PC-9 (cell line): Measurements from ENCODE around the gene ABCF3. TPM values are rescaled to one million over a fixed set of nuclear protein-coding genes. Genes with fewer than 3 reads are reported as not detected.

Experiments used
- BruUV-seq: library from RNA; stranded (reverse); fragments of 400-500 nt; replicated peaks from 2 replicates; lab custom pipeline; 2021; lab: Mats Ljungman, UMichigan
- CTCF ChIA-PET: fragments of 300-600 bp; sonication (Branson Sonifier 250); formaldehyde crosslinking; loops from one replicate; lab custom pipeline; 2022; ENCODE audit warnings: antibody characterized with exemption; lab: Charles Lee
- POLR2A ChIA-PET: fragments of 300-600 bp; sonication (Branson Sonifier 250); formaldehyde crosslinking; loops from one replicate; lab custom pipeline; 2022; ENCODE audit warnings: antibody characterized with exemption; ENCODE audit not compliant: unreplicated experiment; lab: Charles Lee
- DNase-seq, 2 experiments: peaks; one replicate each; pipeline versions ENCODE4 v3.0.0 to v3.0.0-alpha.2; 2015 to 2022; ENCODE audit warnings: mixed read lengths in 1 of 2
- H2AFZ ChIP-seq: fragments of 200-600 bp; sonication (generic); 2 replicates; pipeline ENCODE4 v1.8.1; 2017; ENCODE audit warnings: antibody characterized with exemption
- H3F3A ChIP-seq: fragments of 200-600 bp; sonication (generic); 2 replicates; pipeline ENCODE4 v1.8.1; 2017; ENCODE audit warnings: antibody characterized with exemption, mild to moderate bottlenecking, low read depth; ENCODE audit not compliant: insufficient read depth
- H3K27ac ChIP-seq: fragments of 200-600 bp; sonication (generic); 2 replicates; pipeline ENCODE4 v1.6.1; 2016; ENCODE audit warnings: mixed run types
- H3K27me3 ChIP-seq: fragments of 200-600 bp; sonication (generic); 2 replicates; pipeline ENCODE4 v1.6.1; 2016; ENCODE audit warnings: low read depth, mixed run types; ENCODE audit not compliant: insufficient read depth
- H3K36me3 ChIP-seq: fragments of 200-600 bp; sonication (generic); 2 replicates; pipeline ENCODE4 v1.6.1; 2016; ENCODE audit warnings: low read depth, mixed run types
- H3K4me1 ChIP-seq: fragments of 200-600 bp; sonication (generic); replicated peaks from 2 replicates; pipeline ENCODE4 v1.6.1; 2016; ENCODE audit warnings: mixed run types; ENCODE audit not compliant: insufficient read depth
- H3K4me2 ChIP-seq: fragments of 200-600 bp; sonication (generic); 2 replicates; pipeline ENCODE4 v1.6.1; 2017; ENCODE audit warnings: mixed run types
- H3K4me3 ChIP-seq: fragments of 200-600 bp; sonication (generic); 2 replicates; pipeline ENCODE4 v1.6.1; 2016; ENCODE audit warnings: mixed run types
- H3K79me2 ChIP-seq: fragments of 200-600 bp; sonication (generic); 2 replicates; pipeline ENCODE4 v1.6.1; 2017; ENCODE audit warnings: low read depth, mixed run types
- H3K9me2 ChIP-seq: fragments of 200-600 bp; sonication (generic); 2 replicates; pipeline ENCODE4 v1.8.1; 2017; ENCODE audit warnings: mild to moderate bottlenecking; ENCODE audit not compliant: insufficient read depth
- H3K9me3 ChIP-seq: fragments of 200-600 bp; sonication (generic); 2 replicates; pipeline ENCODE4 v1.8.1; 2016; ENCODE audit warnings: low read depth; ENCODE audit not compliant: insufficient read depth
- H4K20me1 ChIP-seq: fragments of 200-600 bp; sonication (generic); 2 replicates; pipeline ENCODE4 v1.8.1; 2017; ENCODE audit not compliant: insufficient read depth
- EZH2 ChIP-seq: fragments of 200-600 bp; sonication (generic); IDR thresholded peaks from 2 replicates; pipeline ENCODE4 v1.8.0; 2017; ENCODE audit warnings: antibody characterized with exemption, low read depth
- intact Hi-C: fragments of 100-400 bp; cut with micrococcal nuclease; formaldehyde crosslinking; loops from one replicate; pipeline ENCODE4 v1.10.0; 2022; ENCODE audit not compliant: unreplicated experiment
- total RNA-seq: library from RNA; stranded (reverse); gene quantifications from 2 replicates; pipeline ENCODE4 v1.2.3, GENCODE V29; 2021
- TF ChIP-seq, protein P1 (sequence below): fragments of 200-600 bp; sonication (generic); conservative IDR thresholded peaks from 2 replicates; pipeline ENCODE4 v1.6.1; 2017; ENCODE audit warnings: mixed run types, antibody characterized with exemption, mild to moderate bottlenecking, moderate library complexity

The ABCF3 gene
- total RNA-seq, 1 experiment from 2014 or later, result 98.8 TPM

DNA sequence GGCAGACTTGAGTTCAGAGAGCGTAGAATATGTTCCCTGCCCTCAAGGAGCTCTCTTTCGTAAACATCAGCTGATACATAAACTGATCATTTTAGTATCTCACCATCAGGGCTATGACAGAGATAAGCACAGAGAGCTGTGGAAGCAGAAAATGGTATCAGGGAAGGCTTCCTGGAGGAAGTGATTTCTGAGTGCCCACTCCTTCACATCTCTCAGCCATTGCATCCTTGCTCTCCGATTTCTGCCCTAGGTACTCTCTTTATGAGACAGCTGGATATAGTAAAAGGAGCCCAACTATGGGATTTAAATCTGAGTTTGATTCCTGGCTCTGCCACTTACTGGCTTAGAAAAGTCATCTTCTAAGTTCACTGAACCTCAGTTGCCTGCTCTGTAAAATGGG, 20.5 kb upstream of the ABCF3 start:
- no peaks in the 10 kb centered on the region for H3K9me3 ChIP-seq
- no peaks in the 10 kb centered on the region for H3K9me2 ChIP-seq
- peaks cover 35% of the 10 kb centered on the region for H3K36me3 ChIP-seq
- H3K79me2 ChIP-seq, result peaks cover 24% of the 10 kb centered on the region
- BruUV-seq, result no TSS peak
- peaks cover 23% of the 10 kb centered on the region for H4K20me1 ChIP-seq
- H3K4me1 ChIP-seq, result no peaks in the 10 kb centered on the region
- no peak overlapping the region for H2AFZ ChIP-seq
- CTCF ChIA-PET, result no interaction called here
- no peak overlapping the region for H3K27ac ChIP-seq
- DNase-seq, result no peak
- intact Hi-C loops, result no loop called here
- POLR2A ChIA-PET, result no interaction called here
- no peaks in the 10 kb centered on the region for H3K27me3 ChIP-seq
- peaks cover 8% of the 10 kb centered on the region; the same call in 1 of the 2 replicates for H3F3A ChIP-seq
- no peak for TF ChIP-seq EZH2
- TF ChIP-seq, protein P1, sequence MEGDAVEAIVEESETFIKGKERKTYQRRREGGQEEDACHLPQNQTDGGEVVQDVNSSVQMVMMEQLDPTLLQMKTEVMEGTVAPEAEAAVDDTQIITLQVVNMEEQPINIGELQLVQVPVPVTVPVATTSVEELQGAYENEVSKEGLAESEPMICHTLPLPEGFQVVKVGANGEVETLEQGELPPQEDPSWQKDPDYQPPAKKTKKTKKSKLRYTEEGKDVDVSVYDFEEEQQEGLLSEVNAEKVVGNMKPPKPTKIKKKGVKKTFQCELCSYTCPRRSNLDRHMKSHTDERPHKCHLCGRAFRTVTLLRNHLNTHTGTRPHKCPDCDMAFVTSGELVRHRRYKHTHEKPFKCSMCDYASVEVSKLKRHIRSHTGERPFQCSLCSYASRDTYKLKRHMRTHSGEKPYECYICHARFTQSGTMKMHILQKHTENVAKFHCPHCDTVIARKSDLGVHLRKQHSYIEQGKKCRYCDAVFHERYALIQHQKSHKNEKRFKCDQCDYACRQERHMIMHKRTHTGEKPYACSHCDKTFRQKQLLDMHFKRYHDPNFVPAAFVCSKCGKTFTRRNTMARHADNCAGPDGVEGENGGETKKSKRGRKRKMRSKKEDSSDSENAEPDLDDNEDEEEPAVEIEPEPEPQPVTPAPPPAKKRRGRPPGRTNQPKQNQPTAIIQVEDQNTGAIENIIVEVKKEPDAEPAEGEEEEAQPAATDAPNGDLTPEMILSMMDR, result no peak
- H3K4me2 ChIP-seq, result no peak overlapping the region
- no peak overlapping the region for H3K4me3 ChIP-seq

DNA sequence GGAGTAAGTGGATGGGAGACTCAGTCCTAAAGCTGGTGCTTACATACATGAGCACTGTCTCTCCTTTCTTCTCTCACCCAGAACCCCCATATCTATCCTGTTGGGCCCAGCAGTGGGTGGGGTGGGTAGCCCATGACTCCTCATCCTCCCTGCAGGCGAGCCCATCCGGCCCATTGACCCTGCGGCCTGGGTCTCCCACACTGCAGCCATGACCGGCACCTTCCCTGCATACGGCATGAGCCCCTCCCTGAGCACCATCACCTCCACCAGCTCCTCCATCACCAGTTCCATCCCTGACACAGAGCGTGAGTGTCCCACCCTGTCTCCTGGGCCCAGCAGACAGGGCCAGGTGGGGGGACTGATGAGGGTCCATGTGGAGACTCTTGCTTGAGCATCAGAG, 19.3 kb upstream of the ABCF3 start:
- TF ChIP-seq EZH2, result no peak
- TF ChIP-seq, protein P1, result no peak
- no peak for DNase-seq
- Histone ChIP-seq H3F3A (peaks cover 12% of the 10 kb centered on the region; the same call in 1 of the 2 replicates), H3K27me3 (no peaks in the 10 kb centered on the region), H4K20me1 (peaks cover 17% of the 10 kb centered on the region), H3K79me2 (peaks cover 12% of the 10 kb centered on the region), H3K9me3 (no peaks in the 10 kb centered on the region), H3K4me2 (no peak overlapping the region), H3K4me1 (no peaks in the 10 kb centered on the region), H2AFZ (no peak overlapping the region), H3K9me2 (no peaks in the 10 kb centered on the region), H3K4me3 (no peak overlapping the region), H3K36me3 (peaks cover 40% of the 10 kb centered on the region), H3K27ac (no peak overlapping the region)
- no TSS peak for BruUV-seq
- intact Hi-C loops, result no loop called here
- CTCF ChIA-PET, result no interaction called here
- POLR2A ChIA-PET, result no interaction called here

DNA sequence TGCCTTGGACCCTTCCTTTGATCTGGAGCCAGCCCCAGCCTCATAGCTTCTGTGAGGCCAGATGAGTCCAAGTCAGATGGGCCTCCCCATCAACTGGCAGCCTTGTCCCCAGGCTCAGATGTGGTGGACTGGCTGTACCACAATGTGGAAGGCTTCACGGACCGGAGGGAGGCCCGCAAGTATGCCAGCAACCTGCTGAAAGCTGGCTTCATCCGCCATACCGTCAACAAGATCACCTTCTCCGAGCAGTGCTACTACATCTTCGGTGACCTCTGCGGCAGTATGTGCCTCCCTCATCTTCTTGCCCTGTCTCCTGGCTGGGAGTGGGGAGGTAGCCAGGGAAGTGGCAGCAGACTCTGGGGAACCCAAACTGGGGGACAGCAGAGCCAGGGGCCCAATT, 18.2 kb upstream of the ABCF3 start:
- BruUV-seq, result no TSS peak
- peaks cover 6% of the 10 kb centered on the region; the same call in 1 of the 2 replicates for H4K20me1 ChIP-seq
- H3K4me2 ChIP-seq, result no peak overlapping the region
- no peaks in the 10 kb centered on the region for H3K9me2 ChIP-seq
- no peak overlapping the region for H3K27ac ChIP-seq
- intact Hi-C loops, result no loop called here
- no peaks in the 10 kb centered on the region for H3K9me3 ChIP-seq
- DNase-seq, result no peak
- H3F3A ChIP-seq, result peaks cover 21% of the 10 kb centered on the region; the same call in 1 of the 2 replicates
- ChIA-PET CTCF (no interaction called here), POLR2A (no interaction called here)
- no peaks in the 10 kb centered on the region for H3K4me1 ChIP-seq
- H2AFZ ChIP-seq, result no peak overlapping the region
- no peak overlapping the region for H3K4me3 ChIP-seq
- no peaks in the 10 kb centered on the region for H3K27me3 ChIP-seq
- H3K79me2 ChIP-seq, result 0 out of 2 replicates have a peak, but pooled peaks cover 2% of the 10 kb centered on the region
- H3K36me3 ChIP-seq, result peaks cover 40% of the 10 kb centered on the region
- TF ChIP-seq, protein P1, result no peak
- no peak for TF ChIP-seq EZH2
